DOHH2 (cell line): ENCODE measurements around the gene LCOR.

Experiments
- CTCF ChIP-seq: fragments of 200-600 bp; sonication (generic); IDR thresholded peaks from one replicate; pipeline ENCODE4 v1.5.1; 2014; ENCODE audit warnings: antibody characterized with exemption, mild to moderate bottlenecking, low read depth, low read length; ENCODE audit not compliant: poor library complexity, severe bottlenecking
- EZH2phosphoT487 ChIP-seq: fragments of 200-600 bp; sonication (generic); IDR thresholded peaks from 2 replicates; pipeline ENCODE4 v1.6.1; 2017; ENCODE audit warnings: borderline replicate concordance, mild to moderate bottlenecking, antibody characterized with exemption, low read length, moderate library complexity, mixed read lengths

GRCh38 chr10:96999337-96999736, 167.2 kb downstream of the LCOR start:
- no peak for TF ChIP-seq CTCF
- no peak for TF ChIP-seq EZH2phosphoT487
